ENCODE measurements around the gene GOLGB1.

DNA sequence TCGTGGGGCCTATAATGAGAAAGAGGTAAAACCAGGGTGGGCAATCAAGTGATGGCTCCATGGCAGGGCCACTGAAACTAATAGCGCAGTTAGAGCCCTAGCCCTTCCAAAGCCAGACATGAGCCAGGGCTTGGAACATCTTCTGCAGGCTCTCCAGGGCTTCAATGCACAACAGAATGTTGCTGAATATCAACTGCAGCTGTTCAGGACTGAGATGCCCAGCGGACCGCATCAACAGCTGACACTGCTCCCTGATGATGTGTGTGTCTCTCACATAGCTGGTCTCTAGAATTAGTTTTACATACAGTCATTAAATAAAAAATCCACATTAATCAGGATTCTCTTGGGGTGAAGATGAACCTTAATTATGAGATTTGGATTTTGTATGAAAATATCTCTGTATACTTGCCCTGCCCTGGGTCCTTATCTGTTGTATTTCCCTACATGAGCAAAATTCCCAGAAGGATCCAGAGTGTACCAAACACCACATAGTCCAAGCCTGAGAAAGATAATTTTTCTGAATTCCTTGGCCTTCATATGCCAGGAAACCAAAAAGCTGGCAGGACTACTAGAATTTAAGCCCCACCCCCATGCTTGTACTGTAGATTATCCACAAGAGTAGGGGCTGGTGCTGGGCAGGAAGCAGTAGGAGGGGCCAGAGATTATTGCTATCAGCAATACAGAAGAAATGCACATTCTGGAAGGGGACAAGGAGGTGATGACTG is 7.7 kb upstream of the GOLGB1 start:
- TF ChIP-seq, protein P1, sequence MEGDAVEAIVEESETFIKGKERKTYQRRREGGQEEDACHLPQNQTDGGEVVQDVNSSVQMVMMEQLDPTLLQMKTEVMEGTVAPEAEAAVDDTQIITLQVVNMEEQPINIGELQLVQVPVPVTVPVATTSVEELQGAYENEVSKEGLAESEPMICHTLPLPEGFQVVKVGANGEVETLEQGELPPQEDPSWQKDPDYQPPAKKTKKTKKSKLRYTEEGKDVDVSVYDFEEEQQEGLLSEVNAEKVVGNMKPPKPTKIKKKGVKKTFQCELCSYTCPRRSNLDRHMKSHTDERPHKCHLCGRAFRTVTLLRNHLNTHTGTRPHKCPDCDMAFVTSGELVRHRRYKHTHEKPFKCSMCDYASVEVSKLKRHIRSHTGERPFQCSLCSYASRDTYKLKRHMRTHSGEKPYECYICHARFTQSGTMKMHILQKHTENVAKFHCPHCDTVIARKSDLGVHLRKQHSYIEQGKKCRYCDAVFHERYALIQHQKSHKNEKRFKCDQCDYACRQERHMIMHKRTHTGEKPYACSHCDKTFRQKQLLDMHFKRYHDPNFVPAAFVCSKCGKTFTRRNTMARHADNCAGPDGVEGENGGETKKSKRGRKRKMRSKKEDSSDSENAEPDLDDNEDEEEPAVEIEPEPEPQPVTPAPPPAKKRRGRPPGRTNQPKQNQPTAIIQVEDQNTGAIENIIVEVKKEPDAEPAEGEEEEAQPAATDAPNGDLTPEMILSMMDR (conservative IDR thresholded peaks at IDR 0.05; ENCODE audit: low read length): no peak
- no peak for TF ChIP-seq EZH2phosphoT487 (IDR thresholded peaks at IDR 0.05; ENCODE audit: borderline replicate concordance)

All from Loucy (cell line).